GM12878 (cell line): ENCODE data around the gene GNG10. TPM values are rescaled to one million over a fixed set of nuclear protein-coding genes. Genes with fewer than 3 reads are reported as not detected.

Source experiments
- ATAC-seq: fragments of 200-7000 bp; cut with Tn5 transposase; 3 replicates; pipeline ENCODE4 v1.9.1; 2020; ENCODE audit warnings: mild to moderate bottlenecking, moderate library complexity
- BruUV-seq: library from RNA; stranded (reverse); fragments of 400-500 nt; replicated peaks from 2 replicates; lab custom pipeline; 2021; lab: Mats Ljungman, UMichigan
- CTCF ChIA-PET: fragments of 300-600 bp; sonication (Branson Sonifier 250); formaldehyde crosslinking; extraction: SDS; loops from one replicate; lab custom pipeline; 2021; ENCODE audit warnings: inconsistent platforms; lab: Yijun Ruan, JAX
- POLR2A ChIA-PET: fragments of 350-600 bp; formaldehyde crosslinking; extraction: SDS; loops from one replicate; lab custom pipeline; 2021; ENCODE audit warnings: inconsistent platforms; lab: Charles Lee
- RAD21 ChIA-PET: fragments of 300-600 bp; sonication (Branson Sonifier 250); formaldehyde crosslinking; loops from one replicate; lab custom pipeline; 2023; ENCODE audit warnings: antibody characterized with exemption; ENCODE audit not compliant: unreplicated experiment; lab: Charles Lee
- SMC1A ChIA-PET: fragments of 300-600 bp; sonication (Branson Sonifier 250); formaldehyde crosslinking; loops from one replicate; lab custom pipeline; 2023; ENCODE audit not compliant: unreplicated experiment, uncharacterized antibody; lab: Charles Lee
- DNase-seq: peaks from one replicate; pipeline ENCODE4 v3.0.0-alpha.2; 2011; ENCODE audit warnings: low read depth, low spot score
- FAIRE-seq: peaks from 3 replicates; lab custom pipeline; 2011; peaks lifted over from hg19 to GRCh38; lab: Jason Lieb, UNC
- H2AFZ ChIP-seq: 2 replicates; pipeline ENCODE4 v1.6.0; 2011; ENCODE audit warnings: low read depth, low read length, control low read depth; ENCODE audit not compliant: control insufficient read depth
- H3K27ac ChIP-seq: 2 replicates; pipeline ENCODE4 v1.5.1; 2011; ENCODE audit warnings: control low read depth; ENCODE audit not compliant: control insufficient read depth, insufficient read depth
- H3K27me3 ChIP-seq, 2 experiments: replicated peaks in 1 of 2; 2 replicates each; pipeline versions ENCODE4 v1.6.0 to v1.6.1; 2011; ENCODE audit warnings: low read length in 1 of 2; ENCODE audit not compliant: control insufficient read depth in 2 of 2, insufficient read depth in 2 of 2
- H3K36me3 ChIP-seq, 2 experiments: 2 replicates each; pipeline ENCODE4 v1.5.1; 2011; ENCODE audit warnings: low read length in 1 of 2; ENCODE audit not compliant: control insufficient read depth in 2 of 2, insufficient read depth in 2 of 2
- H3K4me1 ChIP-seq: 2 replicates; pipeline ENCODE4 v1.6.1; 2011; ENCODE audit warnings: mild to moderate bottlenecking, low read length, moderate library complexity, mixed read lengths; ENCODE audit not compliant: control insufficient read depth, insufficient read depth
- H3K4me2 ChIP-seq: 2 replicates; pipeline ENCODE4 v1.6.0; 2011; ENCODE audit warnings: control low read depth; ENCODE audit not compliant: control insufficient read depth, insufficient read depth
- H3K4me3 ChIP-seq: fragments of 200-600 bp; sonication (generic); 2 replicates; pipeline ENCODE4 v1.5.1; 2016
- H3K79me2 ChIP-seq: 2 replicates; pipeline ENCODE4 v1.6.0; 2011; ENCODE audit warnings: low read length; ENCODE audit not compliant: control insufficient read depth, insufficient read depth
- H3K9ac ChIP-seq: 2 replicates; pipeline ENCODE4 v1.8.0; 2011; ENCODE audit warnings: low read length, control low read depth, mixed read lengths; ENCODE audit not compliant: control insufficient read depth, insufficient read depth
- H3K9me3 ChIP-seq: replicated peaks from 3 replicates; pipeline ENCODE4 v1.5.1; 2011; ENCODE audit warnings: mild to moderate bottlenecking, low read length; ENCODE audit not compliant: control insufficient read depth, insufficient read depth
- H4K20me1 ChIP-seq: 2 replicates; pipeline ENCODE4 v1.6.0; 2011; ENCODE audit not compliant: control insufficient read depth, insufficient read depth
- E2F8 ChIP-seq: fragments of 450-650 bp; IDR thresholded peaks from 2 replicates; pipeline ENCODE4 v1.6.1; 2018; ENCODE audit warnings: mild to moderate bottlenecking, low read depth, moderate library complexity; ENCODE audit not compliant: partially characterized antibody
- EZH2 ChIP-seq: IDR thresholded peaks from 2 replicates; pipeline ENCODE4 v1.6.1; 2012; ENCODE audit warnings: low read depth, mild to moderate bottlenecking, control low read depth, inconsistent platforms, low read length, borderline replicate concordance; ENCODE audit not compliant: control insufficient read depth
- KDM1A ChIP-seq: fragments of 200-600 bp; sonication (generic); IDR thresholded peaks from 2 replicates; pipeline ENCODE4 v1.6.1; 2016; ENCODE audit warnings: borderline replicate concordance
- LARP7 ChIP-seq: fragments of 450-650 bp; IDR thresholded peaks from 2 replicates; pipeline ENCODE4 v1.6.1; 2017; ENCODE audit warnings: mild to moderate bottlenecking
- PAX5 ChIP-seq: IDR thresholded peaks from 2 replicates; pipeline ENCODE4 v1.6.1; 2011; ENCODE audit warnings: low read depth, low read length, borderline replicate concordance
- SPI1 ChIP-seq: IDR thresholded peaks from 2 replicates; pipeline ENCODE4 v1.6.1; 2011; ENCODE audit warnings: low read depth, mild to moderate bottlenecking, low read length, moderate library complexity, borderline replicate concordance; ENCODE audit not compliant: insufficient read depth
- SREBF1 ChIP-seq: IDR thresholded peaks from 2 replicates; pipeline ENCODE4 v1.6.1; 2012; ENCODE audit warnings: mild to moderate bottlenecking, low read length
- TARDBP ChIP-seq: IDR thresholded peaks from 2 replicates; pipeline ENCODE4 v1.6.1; 2016; ENCODE audit warnings: borderline replicate concordance
- USF2 ChIP-seq: IDR thresholded peaks from 2 replicates; pipeline ENCODE4 v1.6.1; 2011; ENCODE audit warnings: low read depth, low read length, improper control_type of control experiment, borderline replicate concordance
- ZBTB4 ChIP-seq: fragments of 450-650 bp; formaldehyde crosslinking; IDR thresholded peaks from 2 replicates; pipeline ENCODE4 v1.4.0; 2022; ENCODE audit warnings: mild to moderate bottlenecking, moderate library complexity
- WGBS: methylation state at CpG from one replicate; pipeline ENCODE4 v1.1.6; 2016; ENCODE audit warnings: low lambda C conversion rate; ENCODE audit not compliant: insufficient replicate concordance, insufficient coverage; ENCODE audit errors: missing lambda C conversion rate; 5-methylcytosine and 5-hydroxymethylcytosine counted together
- in situ Hi-C: fragments of 300-500 bp; cut with MboI; formaldehyde crosslinking; loops from 9 replicates; pipeline ENCODE4 v1.14.3; 2018; ENCODE audit warnings: mixed read lengths
- intact Hi-C: fragments of 100-400 bp; cut with micrococcal nuclease; formaldehyde crosslinking; loops from one replicate; pipeline ENCODE4 v1.14.2; 2022; ENCODE audit not compliant: unreplicated experiment
- polyA plus RNA-seq, 11 experiments: library from polyadenylated mRNA; depleted of rRNA in 4 of 11; unstranded in 6 of 11; stranded (reverse) in 5 of 11; fragments of >200 nt; fragmentation: Nextera tagmentation in 4 of 11; fragmentation: Illumina TruSeq in 1 of 11; extraction: Ambion mirVana in 4 of 11; extraction: Trizol in 1 of 11; gene quantifications; 1 replicate in 1 of 11; 2 replicates in 10 of 11; pipeline versions ENCODE4 v1.2.1 to v1.2.3, GENCODE V29; 2011 to 2016; ENCODE audit warnings: inconsistent platforms in 2 of 11, missing spikeins in 2 of 11, low read depth in 1 of 11
- total RNA-seq, 4 experiments: library from RNA; depleted of rRNA in 3 of 4; stranded (reverse); fragments of >200 nt in 3 of 4; fragmentation: Illumina TruSeq in 1 of 4; extraction: Trizol in 1 of 4; gene quantifications; 2 replicates each; pipeline versions ENCODE4 v1.2.1 to v1.2.3, GENCODE V29; 2013 to 2021
- TF ChIP-seq, protein P1 (sequence below): fragments of 150-350 bp; IDR thresholded peaks from 2 replicates; pipeline ENCODE4 v1.6.1; 2016; ENCODE audit warnings: low read depth, low read length
- TF ChIP-seq, protein P2 (sequence below): IDR thresholded peaks from 2 replicates; pipeline ENCODE4 v1.6.1; 2012; ENCODE audit warnings: low read length, inconsistent platforms

Gene GNG10
- total and polyA plus RNA-seq, 10 of the 15 experiments (the other 5 are each of a cell fraction or from before 2014, with no cell fraction given) = 12.0 to 28.2 (median 22.7) TPM

DNA sequence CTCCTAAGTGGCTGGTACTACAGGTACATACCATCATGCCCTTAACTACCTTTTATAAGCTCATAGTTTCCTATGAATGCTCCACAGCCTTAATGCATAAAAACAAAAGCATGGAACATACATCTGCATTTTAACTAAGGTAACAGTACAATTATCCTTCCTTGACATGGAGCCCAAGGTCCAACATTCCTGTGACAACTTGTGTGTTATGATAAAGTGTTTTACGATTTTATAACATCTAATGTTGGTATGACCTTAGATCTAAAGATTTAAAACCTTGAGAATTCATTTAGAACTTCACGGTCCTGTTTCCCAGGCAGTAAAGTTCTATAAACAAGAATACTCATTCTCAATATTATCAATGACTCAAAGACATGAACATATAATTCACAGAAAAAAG is 43.1 kb downstream of the GNG10 start:
- peak; percentile 61 for FAIRE-seq
- ChIA-PET CTCF (interaction anchor here (1.2 kb wide), 1 partner anchor 106 kb away, joined by 4 read pairs; no protein-coding TSS in a partner anchor), RAD21 (no interaction called here)
- TF ChIP-seq E2F8 (no peak), USF2 (no peak), SPI1 (no peak), PAX5 (no peak), KDM1A (no peak), TARDBP (no peak), EZH2 (no peak), SREBF1 (no peak), ZBTB4 (CRISPR knock-in tag) (no peak), LARP7 (no peak)
- TF ChIP-seq, protein P1, sequence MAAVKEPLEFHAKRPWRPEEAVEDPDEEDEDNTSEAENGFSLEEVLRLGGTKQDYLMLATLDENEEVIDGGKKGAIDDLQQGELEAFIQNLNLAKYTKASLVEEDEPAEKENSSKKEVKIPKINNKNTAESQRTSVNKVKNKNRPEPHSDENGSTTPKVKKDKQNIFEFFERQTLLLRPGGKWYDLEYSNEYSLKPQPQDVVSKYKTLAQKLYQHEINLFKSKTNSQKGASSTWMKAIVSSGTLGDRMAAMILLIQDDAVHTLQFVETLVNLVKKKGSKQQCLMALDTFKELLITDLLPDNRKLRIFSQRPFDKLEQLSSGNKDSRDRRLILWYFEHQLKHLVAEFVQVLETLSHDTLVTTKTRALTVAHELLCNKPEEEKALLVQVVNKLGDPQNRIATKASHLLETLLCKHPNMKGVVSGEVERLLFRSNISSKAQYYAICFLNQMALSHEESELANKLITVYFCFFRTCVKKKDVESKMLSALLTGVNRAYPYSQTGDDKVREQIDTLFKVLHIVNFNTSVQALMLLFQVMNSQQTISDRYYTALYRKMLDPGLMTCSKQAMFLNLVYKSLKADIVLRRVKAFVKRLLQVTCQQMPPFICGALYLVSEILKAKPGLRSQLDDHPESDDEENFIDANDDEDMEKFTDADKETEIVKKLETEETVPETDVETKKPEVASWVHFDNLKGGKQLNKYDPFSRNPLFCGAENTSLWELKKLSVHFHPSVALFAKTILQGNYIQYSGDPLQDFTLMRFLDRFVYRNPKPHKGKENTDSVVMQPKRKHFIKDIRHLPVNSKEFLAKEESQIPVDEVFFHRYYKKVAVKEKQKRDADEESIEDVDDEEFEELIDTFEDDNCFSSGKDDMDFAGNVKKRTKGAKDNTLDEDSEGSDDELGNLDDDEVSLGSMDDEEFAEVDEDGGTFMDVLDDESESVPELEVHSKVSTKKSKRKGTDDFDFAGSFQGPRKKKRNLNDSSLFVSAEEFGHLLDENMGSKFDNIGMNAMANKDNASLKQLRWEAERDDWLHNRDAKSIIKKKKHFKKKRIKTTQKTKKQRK = no peak
- TF ChIP-seq, protein P2, sequence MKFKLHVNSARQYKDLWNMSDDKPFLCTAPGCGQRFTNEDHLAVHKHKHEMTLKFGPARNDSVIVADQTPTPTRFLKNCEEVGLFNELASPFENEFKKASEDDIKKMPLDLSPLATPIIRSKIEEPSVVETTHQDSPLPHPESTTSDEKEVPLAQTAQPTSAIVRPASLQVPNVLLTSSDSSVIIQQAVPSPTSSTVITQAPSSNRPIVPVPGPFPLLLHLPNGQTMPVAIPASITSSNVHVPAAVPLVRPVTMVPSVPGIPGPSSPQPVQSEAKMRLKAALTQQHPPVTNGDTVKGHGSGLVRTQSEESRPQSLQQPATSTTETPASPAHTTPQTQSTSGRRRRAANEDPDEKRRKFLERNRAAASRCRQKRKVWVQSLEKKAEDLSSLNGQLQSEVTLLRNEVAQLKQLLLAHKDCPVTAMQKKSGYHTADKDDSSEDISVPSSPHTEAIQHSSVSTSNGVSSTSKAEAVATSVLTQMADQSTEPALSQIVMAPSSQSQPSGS = no peak

More for the DNA sequence above, 43.1 kb downstream of the GNG10 start:
- Histone ChIP-seq H3K27ac (no peak overlapping the region), H3K36me3 (no peaks in the 10 kb centered on the region), H3K4me2 (no peak overlapping the region), H3K4me3 (no peak overlapping the region), H3K4me1 (no peaks in the 10 kb centered on the region), H3K9ac (no peak overlapping the region), H2AFZ (no peak overlapping the region), H3K27me3 (no peaks in the 10 kb centered on the region), H3K9me3 (no peaks in the 10 kb centered on the region), H4K20me1 (no peaks in the 10 kb centered on the region), H3K79me2 (no peaks in the 10 kb centered on the region)
- SMC1A ChIA-PET = no interaction called here
- no TSS peak for BruUV-seq
- in situ Hi-C loops = no loop called here
- WGBS = 70% methylated on average over 2 of the region's 2 CpGs
- POLR2A ChIA-PET = interaction anchor here (0.5 kb wide), 1 partner anchor 775 kb away, joined by 4 read pairs; no protein-coding TSS in a partner anchor
- intact Hi-C loops = no loop called here
- ATAC-seq (no peak), DNase-seq (no peak)
